T47D (cell line): ENCODE results near the gene PITHD1.
"Not testable (repeated sequence)": the region's sequence is repeated elsewhere in the genome, so short reads cannot be mapped to it uniquely, and the experiment has no call there.

Experiments
- DNase-seq, 2 experiments: peaks; one replicate each; pipeline versions ENCODE4 v3.0.0 to v3.0.0-alpha.2; 2011 to 2012; ENCODE audit warnings: low read depth in 1 of 2, low spot score in 1 of 2
- JUND ChIP-seq: IDR thresholded peaks from 2 replicates; pipeline ENCODE4 v1.6.1; 2012; ENCODE audit warnings: low read depth
- in situ Hi-C: cut with HindIII; loops from 2 replicates; pipeline ENCODE4 v1.10.0; 2016; ENCODE audit warnings: low sequenced_read_pairs, low pct_unique_long_range_greater_than_20kb

Gene PITHD1

DNA sequence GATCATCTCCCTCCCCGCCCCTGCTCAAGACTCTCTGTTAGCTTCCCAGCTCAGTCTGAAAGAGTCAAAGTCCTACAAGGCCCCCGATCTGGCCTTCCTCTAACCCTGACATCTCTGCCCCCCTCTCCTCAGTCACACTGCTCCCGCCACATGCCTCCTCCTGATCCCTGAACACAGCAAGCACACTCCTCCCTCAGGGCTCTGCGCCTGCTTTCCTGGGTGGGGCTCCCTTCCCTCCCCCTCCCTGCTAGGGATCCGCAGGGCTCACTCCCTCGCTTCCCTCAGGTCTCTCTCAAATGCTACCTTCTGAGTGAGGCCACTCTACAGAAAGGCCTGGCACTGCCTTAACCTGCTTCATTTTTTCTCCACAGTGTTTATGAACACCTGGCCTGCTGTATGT, 28.1 kb downstream of the PITHD1 start:
- DNase-seq, result no peak
- in situ Hi-C loops, result no loop called here
- no peak for TF ChIP-seq JUND

DNA sequence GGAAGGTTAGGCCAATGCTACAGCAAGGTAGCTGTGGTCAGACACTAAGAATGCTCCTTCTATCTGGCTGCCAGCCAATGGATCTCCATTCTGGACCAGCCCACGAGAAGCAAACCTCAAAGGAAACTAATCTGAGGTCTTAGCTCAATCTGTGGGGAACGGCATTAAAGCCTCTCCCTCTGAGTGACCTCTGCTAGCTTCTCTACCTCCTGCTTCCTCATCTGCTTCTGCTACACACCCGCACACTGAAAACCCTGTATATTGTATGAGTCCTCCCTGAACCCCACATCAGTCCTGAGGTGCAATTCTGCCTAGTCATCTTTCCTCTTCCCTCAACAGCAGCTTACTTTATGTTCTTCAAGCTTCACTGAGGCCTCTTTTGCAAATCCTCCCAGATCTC, 29.2 kb downstream of the PITHD1 start:
- in situ Hi-C loops, result no loop called here
- TF ChIP-seq JUND, result no peak
- DNase-seq, result no peak

DNA sequence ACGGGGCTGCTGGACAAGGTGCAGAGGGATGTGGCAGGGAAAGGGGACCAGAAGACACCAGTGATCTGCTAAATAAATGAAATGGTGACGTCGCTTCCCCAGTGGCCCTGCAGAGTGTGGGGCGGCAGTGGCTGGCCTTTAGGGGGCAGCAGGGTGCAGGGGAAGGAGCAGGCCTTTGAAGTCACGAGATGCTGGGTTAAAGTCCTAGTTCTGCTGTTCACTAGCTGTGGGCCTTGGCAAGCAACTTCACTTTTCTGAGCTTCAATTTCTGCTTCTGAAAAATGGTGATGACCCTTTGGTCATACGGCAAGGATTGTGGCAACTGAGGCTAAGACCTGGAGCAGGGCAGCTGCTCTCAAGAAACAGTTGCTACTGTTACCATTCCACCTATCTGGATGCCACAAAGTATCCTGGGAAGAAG, 31.5 kb downstream of the PITHD1 start:
- TF ChIP-seq JUND, result no peak
- in situ Hi-C loops, result no loop called here

DNA sequence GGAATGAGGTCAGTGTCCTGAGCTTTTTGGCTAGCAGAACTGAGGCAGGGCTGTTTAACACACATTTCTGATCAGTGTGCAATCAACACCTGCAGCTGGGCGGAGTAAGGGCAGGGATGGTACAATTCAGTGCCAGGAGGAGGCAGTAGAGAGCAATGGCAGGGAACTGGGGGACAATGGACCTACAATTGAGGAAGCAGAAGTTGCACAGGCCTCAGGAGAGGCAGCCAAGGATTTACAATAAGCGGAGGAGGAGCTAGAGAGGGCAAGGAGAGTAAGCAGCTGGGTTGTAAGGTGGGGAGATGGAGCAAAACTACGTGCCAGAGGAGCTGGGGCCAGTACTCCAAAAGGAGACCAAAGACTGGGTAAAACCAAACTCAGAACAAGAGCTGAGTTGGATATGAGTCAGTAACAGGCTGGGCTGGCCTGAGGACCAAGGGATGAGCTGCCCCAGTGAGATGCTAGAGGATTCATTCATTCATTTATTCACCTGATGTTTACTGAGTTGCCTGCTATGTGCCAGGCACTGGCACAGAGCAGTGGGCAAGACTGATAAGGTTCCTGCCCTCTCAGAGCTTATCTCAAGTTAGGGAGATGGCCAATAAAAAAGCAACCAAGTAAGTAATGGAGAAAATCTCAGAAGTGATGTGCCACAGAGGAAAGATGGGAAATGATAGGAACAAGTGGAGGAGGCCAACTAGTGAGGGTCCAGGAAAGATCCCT, 32.8 kb downstream of the PITHD1 start:
- TF ChIP-seq JUND, result no peak
- no peak for DNase-seq
- in situ Hi-C loops, result no loop called here

More for the DNA sequence above, 31.5 kb downstream of the PITHD1 start:
- DNase-seq, result peak; percentile 66 to 76

DNA sequence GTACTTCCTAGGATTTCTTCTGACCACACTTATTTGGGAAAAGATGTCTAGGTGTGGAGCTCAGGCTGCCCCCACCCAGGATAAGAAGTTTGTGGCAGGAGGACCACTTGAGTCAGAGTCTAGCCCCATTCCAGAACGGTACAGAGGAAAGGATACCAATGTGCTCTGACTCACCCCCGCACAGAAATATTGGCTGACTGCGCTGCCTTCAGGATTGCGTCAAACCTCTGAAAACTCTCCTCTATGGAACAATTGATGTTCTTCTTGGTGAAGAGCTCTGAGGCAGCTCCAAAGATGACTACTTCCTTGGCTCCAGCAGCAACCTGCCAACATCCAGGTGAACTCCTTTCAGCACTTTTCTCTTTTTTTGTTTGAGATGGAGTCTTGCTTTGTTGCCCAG, 35.8 kb downstream of the PITHD1 start:
- no peak for DNase-seq
- in situ Hi-C loops, result no loop called here
- no peak for TF ChIP-seq JUND

GRCh38 chr1:23816361-23816760, 38.1 kb downstream of the PITHD1 start:
- in situ Hi-C loops, result no loop called here
- DNase-seq, result no peak
- no peak for TF ChIP-seq JUND

GRCh38 chr1:23816906-23817305, 38.7 kb downstream of the PITHD1 start:
- no peak for TF ChIP-seq JUND
- DNase-seq, result no peak

GRCh38 chr1:23817633-23818032, 39.4 kb downstream of the PITHD1 start:
- in situ Hi-C loops, result no loop called here
- DNase-seq, result no peak
- TF ChIP-seq JUND, result no peak

More at GRCh38 chr1:23816906-23817305, 38.7 kb downstream of the PITHD1 start:
- in situ Hi-C loops, result no loop called here

DNA sequence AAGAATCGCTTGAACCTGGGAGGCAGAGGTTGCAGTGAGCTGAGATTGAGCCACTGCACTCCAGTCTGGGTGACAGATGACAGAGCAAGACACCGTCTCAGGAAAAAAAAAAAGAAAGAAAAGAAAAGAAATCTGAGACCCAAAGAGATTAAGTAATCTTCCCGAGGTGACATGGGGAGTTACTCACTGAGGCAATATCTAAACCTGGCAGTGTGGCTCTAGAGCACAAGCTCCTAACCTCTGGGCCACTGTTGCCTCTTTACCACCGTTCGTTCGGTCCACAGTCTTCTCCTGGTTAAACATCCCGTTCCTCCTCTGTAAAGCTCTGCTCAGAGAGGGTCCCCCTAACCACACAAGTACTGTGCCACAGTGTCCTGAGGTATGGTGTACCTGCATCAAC, 45.5 kb downstream of the PITHD1 start:
- no peak for TF ChIP-seq JUND
- in situ Hi-C loops, result no loop called here
- no peak for DNase-seq

- in situ Hi-C loops, result no loop called here
- TF ChIP-seq JUND, result no peak
- DNase-seq, result no peak
These were observed 46.5 kb downstream of the PITHD1 start for GRCh38 chr1:23824711-23825075.

DNA sequence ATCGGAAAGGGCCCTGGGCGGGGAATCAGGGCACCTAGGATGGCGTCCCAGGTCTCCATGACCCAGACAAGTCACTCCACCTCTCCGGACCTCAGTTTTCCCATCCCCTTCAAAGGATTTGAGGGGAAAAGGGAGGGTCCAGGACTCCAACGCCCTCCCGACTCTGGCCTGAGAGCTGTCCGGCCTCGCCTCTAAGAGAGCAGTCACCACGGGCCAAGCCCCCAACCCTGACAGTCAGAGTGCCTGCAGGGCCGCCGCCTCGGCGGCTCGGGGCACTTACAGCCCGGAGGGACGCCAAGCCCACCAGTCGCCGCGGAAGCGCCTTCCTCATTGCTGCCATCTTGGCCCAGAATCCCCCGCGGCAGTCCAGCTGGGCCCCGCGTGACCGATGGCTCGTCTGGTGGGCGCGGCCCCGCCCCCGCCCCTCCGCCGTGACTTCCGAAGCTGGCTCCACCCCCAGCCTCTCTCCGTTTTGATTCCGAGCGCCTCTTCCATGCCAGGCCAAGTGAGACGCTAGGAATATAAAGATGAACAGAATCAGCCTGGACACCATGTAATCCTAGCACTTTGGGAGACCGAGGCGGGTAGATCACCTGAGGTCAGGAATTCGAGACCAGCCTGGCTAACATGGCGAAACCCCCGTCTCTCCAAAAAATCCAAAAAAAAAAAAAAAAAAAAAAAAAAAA, 47.0 kb downstream of the PITHD1 start, which contains the start of gene HMGCL:
Gene HMGCL, minus strand, starts transcription at position 354 of the 686 bp plus-strand sequence. Its CDS starts 14 bp downstream, at position 340.
- no peak for TF ChIP-seq JUND
- peak; percentile 75 to 84 for DNase-seq
- in situ Hi-C loops, result no loop called here

DNA sequence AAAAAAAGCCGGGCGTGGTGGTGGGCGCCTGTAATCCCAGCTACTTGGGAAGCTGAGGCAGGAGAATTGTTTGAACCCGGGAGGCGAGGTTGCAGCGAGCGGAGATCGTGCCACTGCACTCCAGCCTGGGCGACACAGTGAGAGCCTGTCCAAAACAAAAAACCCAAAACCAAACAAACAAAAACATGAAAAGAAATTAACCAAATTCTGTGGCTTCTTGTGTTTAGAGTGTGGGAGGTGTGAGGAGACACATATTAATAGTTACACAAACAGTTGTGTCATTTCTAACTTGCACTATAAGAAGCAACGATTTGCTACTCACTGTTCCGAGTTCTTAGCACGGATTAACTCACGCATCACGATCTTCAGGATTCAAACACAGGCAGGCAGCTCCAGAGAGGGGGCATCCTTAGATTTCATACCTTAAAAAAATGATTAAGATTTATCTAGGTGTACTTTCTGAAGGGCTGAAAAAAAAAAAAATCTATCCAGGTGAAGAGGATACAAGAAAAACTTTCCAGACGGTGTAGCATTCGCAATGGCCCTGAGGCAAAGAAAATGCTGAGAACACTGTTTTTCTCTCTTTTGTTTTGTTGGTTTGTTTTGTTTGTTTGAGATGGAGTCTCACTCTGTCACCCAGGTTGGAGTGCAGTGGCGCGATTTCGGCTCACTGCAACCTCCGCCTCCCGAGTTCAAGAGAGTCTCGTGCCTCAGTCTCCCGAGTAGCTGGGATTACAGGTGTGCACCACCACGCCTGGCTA, 47.7 kb downstream of the PITHD1 start:
- in situ Hi-C loops, result no loop called here
- TF ChIP-seq JUND, result no peak
- DNase-seq, result peak in 1 of 2 experiments; percentile 9

DNA sequence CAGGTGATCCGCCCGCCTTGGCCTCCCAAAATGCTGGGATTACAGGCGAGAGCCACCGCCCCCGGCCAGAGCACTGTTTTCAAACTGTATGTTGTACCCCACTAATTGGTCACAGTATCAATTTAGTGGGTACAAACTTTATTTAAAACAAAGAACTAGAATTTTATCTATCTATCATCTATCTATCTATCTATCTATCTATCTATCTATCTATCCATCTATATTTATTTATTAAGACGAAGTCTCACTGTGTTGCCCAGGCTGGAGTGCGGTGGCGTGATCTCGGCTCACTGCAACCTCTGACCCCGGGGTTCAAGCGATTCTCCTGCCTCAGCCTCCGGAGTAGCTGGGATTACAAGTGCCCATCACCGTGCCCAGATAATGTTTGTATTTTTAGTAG, 48.4 kb downstream of the PITHD1 start:
- DNase-seq, in situ Hi-C loops: not testable (repeated sequence)
